ENCODE data around the gene NBPF12.
"Not testable (repeated sequence)": the region's sequence is repeated elsewhere in the genome, so short reads cannot be mapped to it uniquely, and the experiment has no call there.

The NBPF12 gene, protein sequence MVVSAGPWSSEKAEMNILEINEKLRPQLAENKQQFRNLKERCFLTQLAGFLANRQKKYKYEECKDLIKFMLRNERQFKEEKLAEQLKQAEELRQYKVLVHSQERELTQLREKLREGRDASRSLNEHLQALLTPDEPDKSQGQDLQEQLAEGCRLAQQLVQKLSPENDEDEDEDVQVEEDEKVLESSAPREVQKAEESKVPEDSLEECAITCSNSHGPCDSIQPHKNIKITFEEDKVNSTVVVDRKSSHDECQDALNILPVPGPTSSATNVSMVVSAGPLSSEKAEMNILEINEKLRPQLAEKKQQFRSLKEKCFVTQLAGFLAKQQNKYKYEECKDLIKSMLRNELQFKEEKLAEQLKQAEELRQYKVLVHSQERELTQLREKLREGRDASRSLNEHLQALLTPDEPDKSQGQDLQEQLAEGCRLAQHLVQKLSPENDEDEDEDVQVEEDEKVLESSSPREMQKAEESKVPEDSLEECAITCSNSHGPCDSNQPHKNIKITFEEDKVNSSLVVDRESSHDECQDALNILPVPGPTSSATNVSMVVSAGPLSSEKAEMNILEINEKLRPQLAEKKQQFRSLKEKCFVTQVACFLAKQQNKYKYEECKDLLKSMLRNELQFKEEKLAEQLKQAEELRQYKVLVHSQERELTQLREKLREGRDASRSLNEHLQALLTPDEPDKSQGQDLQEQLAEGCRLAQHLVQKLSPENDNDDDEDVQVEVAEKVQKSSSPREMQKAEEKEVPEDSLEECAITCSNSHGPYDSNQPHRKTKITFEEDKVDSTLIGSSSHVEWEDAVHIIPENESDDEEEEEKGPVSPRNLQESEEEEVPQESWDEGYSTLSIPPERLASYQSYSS (N-terminal part only)

DNA sequence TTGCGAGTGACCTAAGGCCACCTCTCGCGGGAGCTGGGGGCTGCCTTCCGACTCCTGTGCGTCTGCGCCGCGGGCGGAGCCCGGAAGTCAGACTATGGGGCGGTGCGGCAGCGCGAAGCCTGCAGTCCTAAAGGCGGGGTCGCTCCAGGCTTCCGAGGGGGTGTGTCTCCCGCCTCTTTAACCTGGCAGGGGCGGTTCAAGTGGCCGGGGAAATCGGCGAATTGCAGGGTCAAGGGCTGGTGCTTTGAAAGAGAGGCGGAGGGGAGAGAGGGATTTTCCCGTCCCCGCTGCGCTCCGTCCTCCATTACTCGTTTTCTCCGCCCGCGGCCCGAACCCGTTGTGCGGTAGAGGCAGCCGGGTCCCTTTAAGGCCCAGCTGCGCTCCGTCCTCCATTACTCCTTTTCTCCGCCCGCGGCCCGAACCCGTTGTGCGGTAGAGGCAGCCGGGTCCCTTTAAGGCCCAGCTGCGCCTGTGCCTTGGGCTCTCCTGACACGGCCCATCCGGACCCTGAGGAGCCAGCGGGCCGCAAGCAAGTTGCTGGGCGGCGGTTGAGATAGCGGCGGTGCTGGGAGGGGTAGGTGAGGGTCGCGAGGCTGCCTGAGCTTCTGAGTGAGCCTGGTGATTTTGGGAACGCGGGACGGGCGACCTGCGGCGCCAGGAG lies at the start of gene NBPF12:
Gene NBPF12 (plus strand): TSS at position 83 of the 661 bp plus-strand sequence. CDS start 21,820 bp downstream, outside the sequence.
- peak within 1 kb of the TSS; percentile 68 for H3K27ac Mint-ChIP-seq
- not testable (repeated sequence) for H3K9me3 Mint-ChIP-seq; H3K36me3 Mint-ChIP-seq (ENCODE audit: low read depth); H3K27me3 Mint-ChIP-seq
- peak within 1 kb of the TSS; percentile 86 for H3K4me3 Mint-ChIP-seq
- peaks cover 22% of the 10 kb centered on the region for H3K4me1 Mint-ChIP-seq (ENCODE audit: low read depth)

DNA sequence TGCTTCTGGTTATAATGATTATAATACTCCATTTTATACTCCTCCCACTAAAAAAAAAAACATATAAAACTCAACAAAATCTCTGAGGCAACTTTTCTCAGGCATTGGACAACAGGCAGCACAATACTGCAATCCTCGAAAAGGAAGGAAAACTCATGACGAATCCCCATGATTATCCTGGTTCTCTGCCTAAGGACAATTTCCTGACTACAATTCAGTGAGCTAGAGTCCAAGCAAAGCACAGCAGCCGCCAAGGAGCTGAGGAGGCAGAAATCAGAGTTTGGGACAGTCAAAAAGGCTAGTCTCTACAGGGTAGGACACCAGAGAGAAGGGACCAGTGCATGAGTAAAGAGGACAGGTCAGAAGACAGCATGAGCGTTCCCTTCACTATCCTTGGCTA lies 46.8 kb upstream of the NBPF12 start:
- not testable (repeated sequence) for H3K4me3 Mint-ChIP-seq; H3K27ac Mint-ChIP-seq; H3K4me1 Mint-ChIP-seq (ENCODE audit: low read depth); H3K36me3 Mint-ChIP-seq (ENCODE audit: low read depth); H3K27me3 Mint-ChIP-seq; H3K9me3 Mint-ChIP-seq

DNA sequence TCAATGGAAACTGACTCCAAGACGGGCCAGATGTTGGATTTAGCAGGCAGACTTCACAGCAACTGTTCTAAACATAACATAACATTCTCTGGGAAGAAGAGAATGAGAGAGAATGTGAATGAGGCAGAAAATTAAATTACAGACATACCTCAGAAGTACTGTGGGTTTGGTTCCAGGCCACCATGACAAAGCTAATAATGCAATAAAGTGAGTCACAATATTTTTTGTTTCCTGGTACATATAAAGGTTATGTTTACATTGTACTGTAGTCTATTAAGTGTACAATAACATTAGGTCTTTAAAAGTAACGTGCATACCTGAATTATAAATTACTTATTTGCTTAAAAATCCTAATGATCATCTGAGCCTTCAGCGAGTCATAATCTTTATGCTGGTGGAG lies 45.8 kb upstream of the NBPF12 start:
- not testable (repeated sequence) for H3K4me3 Mint-ChIP-seq; H3K36me3 Mint-ChIP-seq (ENCODE audit: low read depth); H3K9me3 Mint-ChIP-seq; H3K27me3 Mint-ChIP-seq; H3K27ac Mint-ChIP-seq; H3K4me1 Mint-ChIP-seq (ENCODE audit: low read depth)

DNA sequence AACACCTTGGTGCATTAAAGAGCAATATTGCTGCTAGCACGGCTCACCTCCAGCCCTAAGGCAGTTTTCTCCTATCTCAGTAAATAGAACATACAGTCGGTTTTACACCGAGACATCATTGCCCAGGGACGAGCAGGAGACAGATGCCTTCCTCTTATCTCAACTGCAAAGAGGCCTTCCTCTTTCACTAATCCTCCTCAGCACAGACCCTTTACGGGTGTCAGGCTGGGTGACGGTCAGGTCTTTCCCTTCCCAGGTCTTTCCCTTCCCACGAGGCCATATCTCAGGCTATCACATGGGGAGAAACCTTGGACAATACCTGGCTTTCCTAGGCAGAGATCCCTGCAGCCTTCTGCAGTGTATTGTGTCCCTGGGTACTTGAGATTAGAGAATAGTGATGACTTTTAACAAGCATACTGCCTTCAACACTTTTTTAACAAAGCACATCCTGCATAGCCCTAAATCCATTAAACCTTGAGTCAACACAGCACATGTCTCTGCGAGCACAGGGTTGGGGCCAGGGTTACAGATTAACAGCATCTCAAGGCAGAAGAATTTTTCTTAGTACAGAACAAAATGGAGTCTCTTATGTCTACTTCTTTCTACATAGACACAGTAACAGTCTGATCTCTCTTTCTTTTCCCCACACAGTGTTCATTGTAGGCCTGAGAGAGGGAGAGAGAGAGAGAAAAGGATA lies 30.4 kb upstream of the NBPF12 start:
- H3K27ac Mint-ChIP-seq; H3K9me3 Mint-ChIP-seq; H3K4me1 Mint-ChIP-seq (ENCODE audit: low read depth); H3K27me3 Mint-ChIP-seq; H3K4me3 Mint-ChIP-seq; H3K36me3 Mint-ChIP-seq (ENCODE audit: low read depth): not testable (repeated sequence)

DNA sequence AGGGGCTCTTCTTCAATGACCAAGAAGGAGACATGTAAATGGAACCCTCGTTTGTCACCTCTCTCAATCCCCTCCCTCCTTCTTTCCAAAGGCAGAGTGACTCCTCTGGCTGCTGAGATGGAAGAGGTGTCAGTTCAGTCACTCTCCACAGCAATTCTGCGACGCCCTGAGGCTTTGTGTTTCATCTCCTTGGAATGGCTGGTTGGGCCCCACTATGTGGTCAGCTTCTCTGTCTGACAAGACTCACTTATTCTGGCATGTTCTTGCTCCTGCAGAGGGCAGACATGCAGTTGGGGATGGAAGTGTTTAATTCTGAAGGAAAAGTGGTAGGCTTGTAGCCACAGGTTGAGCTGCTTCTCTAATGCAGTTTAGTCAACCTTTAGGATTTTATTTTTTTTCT lies 25.1 kb upstream of the NBPF12 start:
- not testable (repeated sequence) for H3K27me3 Mint-ChIP-seq; H3K9me3 Mint-ChIP-seq; H3K36me3 Mint-ChIP-seq (ENCODE audit: low read depth); H3K27ac Mint-ChIP-seq; H3K4me1 Mint-ChIP-seq (ENCODE audit: low read depth); H3K4me3 Mint-ChIP-seq

DNA sequence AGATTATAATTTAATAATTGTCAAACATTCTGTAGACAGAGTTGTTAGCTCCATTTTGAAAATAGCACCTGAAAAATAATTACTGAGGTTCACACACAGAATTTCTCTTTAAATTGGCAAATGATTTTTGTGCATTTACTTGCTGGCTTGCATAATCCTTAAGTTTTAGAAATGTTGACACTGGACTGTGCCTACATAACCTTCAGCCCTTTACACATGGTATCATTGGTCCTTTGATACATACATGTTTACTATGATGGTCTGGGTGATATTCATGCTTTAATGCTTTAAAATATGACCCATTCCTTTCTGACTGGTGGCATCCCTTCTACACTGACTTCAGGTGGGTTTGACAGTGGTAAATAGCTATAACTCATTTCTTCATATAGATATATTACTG lies 17.3 kb upstream of the NBPF12 start:
- not testable (repeated sequence) for H3K27me3 Mint-ChIP-seq; H3K36me3 Mint-ChIP-seq (ENCODE audit: low read depth)

DNA sequence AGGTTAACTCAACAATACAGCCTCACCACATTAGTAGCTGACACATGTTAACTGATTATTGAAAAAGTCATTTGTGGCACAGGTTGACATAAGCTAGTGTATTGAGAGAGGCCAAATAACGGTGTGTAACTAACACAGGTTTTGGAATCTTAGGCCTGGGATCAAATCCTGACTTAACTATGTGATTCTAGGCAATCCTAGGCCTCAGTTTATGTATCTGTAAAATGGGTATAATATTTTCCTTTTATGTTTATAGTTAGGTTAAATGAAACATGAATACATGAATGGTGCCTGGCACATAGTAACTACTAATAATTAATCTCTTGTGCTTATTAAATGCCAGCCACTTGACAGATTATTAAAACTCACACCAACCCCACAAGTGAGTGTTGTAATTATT lies 15.5 kb upstream of the NBPF12 start:
- H3K9me3 Mint-ChIP-seq; H3K4me3 Mint-ChIP-seq; H3K27me3 Mint-ChIP-seq; H3K4me1 Mint-ChIP-seq (ENCODE audit: low read depth); H3K36me3 Mint-ChIP-seq (ENCODE audit: low read depth); H3K27ac Mint-ChIP-seq: not testable (repeated sequence)

More for the DNA sequence above, 17.3 kb upstream of the NBPF12 start:
- H3K4me3 Mint-ChIP-seq; H3K27ac Mint-ChIP-seq; H3K9me3 Mint-ChIP-seq; H3K4me1 Mint-ChIP-seq (ENCODE audit: low read depth): not testable (repeated sequence)

DNA sequence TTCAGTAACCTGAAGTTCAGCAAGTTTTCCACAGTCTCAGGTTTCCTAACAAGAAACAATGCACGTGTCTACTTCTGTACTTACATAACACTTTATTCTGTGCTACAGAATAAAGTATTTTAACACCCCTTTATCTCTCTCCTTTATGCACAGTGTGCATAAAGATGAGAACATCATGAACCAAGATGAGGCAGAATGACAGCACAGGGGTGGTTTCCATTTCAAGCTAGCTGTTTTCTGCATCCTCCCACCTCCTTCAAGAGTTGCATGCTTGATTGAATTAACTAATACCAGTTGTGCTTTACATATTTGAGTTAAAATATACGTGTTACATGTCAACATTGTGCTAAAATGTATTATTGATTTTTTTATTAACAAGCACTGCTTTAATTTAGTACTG lies 14.0 kb upstream of the NBPF12 start:
- not testable (repeated sequence) for H3K27ac Mint-ChIP-seq; H3K4me3 Mint-ChIP-seq; H3K27me3 Mint-ChIP-seq; H3K36me3 Mint-ChIP-seq (ENCODE audit: low read depth); H3K9me3 Mint-ChIP-seq; H3K4me1 Mint-ChIP-seq (ENCODE audit: low read depth)

DNA sequence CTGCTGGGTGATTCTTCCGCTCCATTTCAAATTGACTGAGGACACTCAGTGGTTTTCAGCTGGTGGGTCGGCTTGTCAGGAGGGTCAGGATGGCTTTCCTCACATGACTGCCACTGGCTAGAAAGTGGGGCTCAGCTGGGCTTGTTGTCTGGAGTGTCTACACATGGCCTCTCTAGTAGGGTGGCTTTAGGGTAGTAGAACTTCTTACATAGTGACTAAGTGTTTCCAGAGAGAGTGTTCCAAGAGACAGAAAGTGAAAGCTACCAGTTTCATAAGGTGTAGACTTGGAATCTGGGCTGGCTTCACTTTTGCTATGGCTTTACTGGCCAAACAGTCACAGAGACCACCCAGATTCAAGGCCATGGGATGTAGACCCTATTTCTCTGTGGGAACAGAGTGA lies 11.7 kb upstream of the NBPF12 start:
- not testable (repeated sequence) for H3K27ac Mint-ChIP-seq; H3K36me3 Mint-ChIP-seq (ENCODE audit: low read depth); H3K9me3 Mint-ChIP-seq; H3K27me3 Mint-ChIP-seq; H3K4me3 Mint-ChIP-seq; H3K4me1 Mint-ChIP-seq (ENCODE audit: low read depth)

DNA sequence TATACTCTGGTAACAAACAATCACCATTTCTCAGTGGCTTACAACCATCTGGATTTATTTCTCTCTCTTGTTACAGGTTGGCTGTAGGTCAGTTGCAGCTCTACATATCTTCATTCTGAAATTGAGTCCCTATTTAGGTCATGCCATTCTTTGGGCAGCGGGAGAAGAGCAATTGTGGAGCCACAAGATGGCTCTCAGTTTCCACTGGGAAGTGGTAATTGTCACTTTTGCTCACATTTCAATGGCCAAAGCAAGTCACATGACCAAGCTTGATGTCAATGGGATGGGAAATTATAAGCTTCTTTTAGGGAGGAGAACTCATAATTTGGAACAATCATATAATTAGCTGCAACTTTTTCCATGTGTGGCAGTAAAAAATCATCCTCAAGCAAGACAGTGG lies 7.9 kb upstream of the NBPF12 start:
- H3K27me3 Mint-ChIP-seq; H3K4me3 Mint-ChIP-seq; H3K9me3 Mint-ChIP-seq; H3K4me1 Mint-ChIP-seq (ENCODE audit: low read depth); H3K36me3 Mint-ChIP-seq (ENCODE audit: low read depth); H3K27ac Mint-ChIP-seq: not testable (repeated sequence)

DNA sequence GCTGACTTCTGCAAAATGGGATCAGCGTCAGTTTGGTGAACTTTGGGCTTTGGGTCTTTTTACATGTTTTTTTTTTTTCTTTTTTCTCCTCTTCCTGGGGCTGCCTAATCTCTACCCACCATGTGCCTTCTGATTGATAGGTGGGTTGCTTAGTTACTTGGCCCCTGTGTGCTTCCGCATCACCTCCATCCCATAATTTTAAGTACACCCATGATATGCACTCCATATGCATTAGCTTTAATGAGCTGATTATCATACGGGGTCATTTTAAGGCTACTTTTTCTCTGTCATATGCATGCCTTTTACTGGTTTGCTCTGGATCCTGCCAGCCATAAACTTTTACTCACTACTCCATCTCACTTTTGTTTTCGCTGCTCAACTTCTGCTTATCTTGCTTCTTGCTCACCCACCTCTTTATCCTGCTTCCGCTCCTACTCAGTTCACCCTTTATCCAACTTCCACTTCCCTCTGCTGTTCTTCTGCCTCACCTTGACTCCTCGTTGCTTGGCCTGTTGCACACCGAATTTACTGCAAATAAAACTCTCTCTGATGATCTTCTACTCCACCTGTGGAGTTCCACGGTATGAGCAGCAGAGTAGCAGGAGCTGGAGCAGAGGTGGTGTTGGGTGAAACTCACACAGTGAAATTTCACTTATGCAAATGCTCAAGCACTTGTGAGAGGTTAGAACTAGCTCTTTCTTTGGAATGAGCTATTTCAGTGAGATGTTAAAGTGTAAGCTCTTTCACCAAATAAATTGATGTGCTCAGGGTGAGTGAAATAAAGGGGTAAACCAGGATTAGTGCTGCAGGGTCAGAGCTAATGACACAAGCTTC lies 3.5 kb upstream of the NBPF12 start:
- H3K27me3 Mint-ChIP-seq; H3K27ac Mint-ChIP-seq; H3K9me3 Mint-ChIP-seq; H3K36me3 Mint-ChIP-seq (ENCODE audit: low read depth): not testable (repeated sequence)
- Mint-ChIP-seq H3K4me3 (peak overlapping the region; percentile 52), H3K4me1 (ENCODE audit: low read depth) (peaks cover 13% of the 10 kb centered on the region)

DNA sequence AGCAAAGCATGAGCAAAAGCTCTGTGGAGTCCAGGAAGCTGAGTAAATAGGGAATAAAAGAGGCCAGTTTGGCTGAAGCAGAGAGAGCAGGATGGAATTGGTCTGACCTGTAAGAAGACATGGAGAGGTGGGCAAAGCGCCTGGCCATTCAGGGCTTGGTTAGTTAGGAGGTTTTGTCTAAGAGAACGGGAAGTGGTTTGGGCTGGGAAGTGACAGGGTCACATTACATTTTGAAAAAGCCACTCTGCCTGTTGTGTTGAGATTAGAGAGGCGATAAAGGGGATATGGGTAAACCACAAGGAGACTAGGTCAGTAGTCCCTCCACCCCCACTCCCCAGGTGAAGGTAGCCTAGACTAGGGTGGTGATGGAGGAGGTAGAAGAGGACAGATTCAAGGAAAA lies 662 bp upstream of the NBPF12 start:
- H3K4me3 Mint-ChIP-seq = peak overlapping the region; percentile 39
- H3K36me3 Mint-ChIP-seq (ENCODE audit: low read depth); H3K27ac Mint-ChIP-seq; H3K9me3 Mint-ChIP-seq; H3K27me3 Mint-ChIP-seq: not testable (repeated sequence)
- H3K4me1 Mint-ChIP-seq (ENCODE audit: low read depth) = peaks cover 22% of the 10 kb centered on the region

DNA sequence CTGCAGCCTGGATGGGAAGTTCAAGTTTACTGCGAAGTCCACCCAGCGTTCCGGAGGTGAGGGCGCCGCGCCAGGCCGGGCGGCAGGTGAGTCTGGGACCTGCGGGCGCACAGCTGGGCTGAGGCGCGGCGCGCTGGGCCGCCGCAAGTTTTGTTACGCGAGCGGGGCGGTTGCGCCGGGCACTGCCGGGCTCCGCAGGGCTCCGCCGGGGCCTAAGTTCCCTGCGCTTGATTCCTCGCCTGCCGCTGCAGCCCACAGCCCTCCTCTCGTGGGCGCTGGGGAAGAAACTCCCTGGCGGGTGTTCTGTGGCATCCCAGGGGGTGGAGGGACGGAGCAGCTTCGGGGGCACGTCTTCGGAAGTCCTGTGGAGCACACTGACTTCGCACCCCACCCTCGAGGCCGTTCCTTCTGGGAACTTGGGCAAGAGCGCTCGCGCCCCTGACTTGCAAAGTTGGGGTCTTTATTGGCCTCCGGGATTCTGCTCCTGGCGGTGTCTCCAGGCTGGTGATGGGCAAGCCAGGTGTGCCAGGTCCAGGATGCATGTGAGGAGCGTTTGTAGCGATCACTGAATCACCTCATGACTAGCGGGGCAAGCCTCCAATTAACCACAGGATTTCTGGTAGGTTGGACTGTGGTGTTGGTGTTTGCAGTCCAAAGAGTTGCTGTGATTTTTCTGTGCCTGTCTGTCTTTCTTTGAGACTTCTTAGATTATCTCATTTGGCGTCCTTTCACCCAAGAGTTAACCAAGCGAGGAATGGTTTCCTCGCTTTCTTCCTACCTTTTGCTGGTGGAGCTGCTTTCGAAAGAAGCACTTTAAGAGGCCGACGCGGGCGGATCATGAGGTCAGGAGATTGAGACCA lies 1.0 kb downstream of the NBPF12 start:
- H3K9me3 Mint-ChIP-seq; H3K36me3 Mint-ChIP-seq (ENCODE audit: low read depth); H3K27ac Mint-ChIP-seq; H3K27me3 Mint-ChIP-seq: not testable (repeated sequence)
- Mint-ChIP-seq H3K4me3 (peak overlapping the region; percentile 86), H3K4me1 (ENCODE audit: low read depth) (peaks cover 22% of the 10 kb centered on the region)

DNA sequence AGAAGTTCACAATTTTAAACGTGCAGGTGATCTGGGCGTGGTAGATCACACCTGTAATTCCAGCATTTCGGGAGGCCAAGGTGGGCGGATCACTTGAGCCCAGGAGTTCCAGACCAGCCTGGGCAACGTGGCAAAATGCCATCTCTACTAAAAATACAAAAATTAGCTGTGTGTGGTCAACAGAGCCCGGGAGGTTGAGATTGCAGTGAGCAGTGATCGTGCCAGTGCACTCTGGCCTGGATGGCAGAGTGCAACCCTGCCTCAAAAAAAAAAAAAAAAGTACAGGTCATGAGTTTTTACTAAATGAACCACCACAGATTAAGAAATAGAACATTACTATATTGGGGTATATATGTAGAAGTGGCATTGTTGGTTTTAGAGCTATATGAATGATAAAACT lies 2.2 kb downstream of the NBPF12 start:
- H3K4me3 Mint-ChIP-seq; H3K36me3 Mint-ChIP-seq (ENCODE audit: low read depth); H3K9me3 Mint-ChIP-seq; H3K27me3 Mint-ChIP-seq; H3K27ac Mint-ChIP-seq: not testable (repeated sequence)
- H3K4me1 Mint-ChIP-seq (ENCODE audit: low read depth) = peaks cover 16% of the 10 kb centered on the region
